Smooth muscle cell (in vitro differentiated cells): Measurements from ENCODE around the gene CRYBG3. TPM values are rescaled to one million over a fixed set of nuclear protein-coding genes. Genes with fewer than 3 reads are reported as not detected.

Experiments
- DNase-seq: peaks from one replicate; lab custom pipeline; 2025; ENCODE audit not compliant: unreplicated experiment; lab: John Stamatoyannopoulos, UW
- H2AFZ ChIP-seq: fragments of 200-600 bp; sonication (generic); 2 replicates; pipeline ENCODE4 v1.6.0; 2016; ENCODE audit warnings: antibody characterized with exemption, low read depth, mild to moderate bottlenecking
- H3F3A ChIP-seq: fragments of 200-600 bp; sonication (generic); 2 replicates; pipeline ENCODE4 v1.6.0; 2017; ENCODE audit warnings: antibody characterized with exemption, low read depth
- H3K27ac ChIP-seq: fragments of 200-600 bp; sonication (generic); 2 replicates; pipeline ENCODE4 v1.5.1; 2016; ENCODE audit warnings: low read depth, mild to moderate bottlenecking
- H3K27me3 ChIP-seq: fragments of 200-600 bp; sonication (generic); 2 replicates; pipeline ENCODE4 v1.6.1; 2016; ENCODE audit warnings: low read depth, mild to moderate bottlenecking
- H3K36me3 ChIP-seq: fragments of 200-600 bp; sonication (generic); 2 replicates; pipeline ENCODE4 v1.5.1; 2016; ENCODE audit warnings: low read depth
- H3K4me1 ChIP-seq: fragments of 200-600 bp; sonication (generic); 2 replicates; pipeline ENCODE4 v1.5.1; 2016; ENCODE audit warnings: low read depth
- H3K4me2 ChIP-seq: fragments of 200-600 bp; sonication (generic); 2 replicates; pipeline ENCODE4 v1.6.0; 2016; ENCODE audit warnings: mild to moderate bottlenecking
- H3K4me3 ChIP-seq: fragments of 200-600 bp; sonication (generic); 2 replicates; pipeline ENCODE4 v1.5.1; 2016; ENCODE audit warnings: mild to moderate bottlenecking
- H3K79me2 ChIP-seq: fragments of 200-600 bp; sonication (generic); 2 replicates; pipeline ENCODE4 v1.6.0; 2016; ENCODE audit warnings: low read depth, mild to moderate bottlenecking
- H3K9ac ChIP-seq: fragments of 200-600 bp; sonication (generic); 2 replicates; pipeline ENCODE4 v1.6.0; 2016; ENCODE audit warnings: low read depth
- H3K9me3 ChIP-seq: fragments of 200-600 bp; sonication (generic); replicated peaks from 2 replicates; pipeline ENCODE4 v1.5.1; 2016; ENCODE audit warnings: low read depth
- H4K20me1 ChIP-seq: fragments of 200-600 bp; sonication (generic); 2 replicates; pipeline ENCODE4 v1.6.0; 2016; ENCODE audit warnings: low read depth
- WGBS: methylation state at CpG from one replicate; pipeline ENCODE4 v1.1.7; 2016; ENCODE audit warnings: low lambda C conversion rate; 5-methylcytosine and 5-hydroxymethylcytosine counted together
- polyA plus RNA-seq: library from polyadenylated mRNA; unstranded; fragments of >200 nt; fragmentation: Nextera tagmentation; extraction: Ambion mirVana; gene quantifications from 2 replicates; pipeline ENCODE4 v1.2.1, GENCODE V29; 2016
- total RNA-seq: library from RNA; depleted of rRNA; stranded (reverse); fragments of >200 nt; gene quantifications from 2 replicates; pipeline ENCODE4 v1.2.3, GENCODE V29; 2014
- TF ChIP-seq, protein P1 (sequence below): fragments of 200-600 bp; sonication (generic); IDR thresholded peaks from 2 replicates; pipeline ENCODE4 v1.5.1; 2017; ENCODE audit warnings: borderline replicate concordance, mild to moderate bottlenecking, antibody characterized with exemption; ENCODE audit not compliant: insufficient read depth, poor library complexity, severe bottlenecking

Gene CRYBG3
- total and polyA plus RNA-seq, 2 experiments from 2014 or later, result 1.5 to 17.0 TPM

GRCh38 chr3:97863031-97863430 is 41.2 kb downstream of the CRYBG3 start:
- H3K9ac ChIP-seq, result no peak overlapping the region
- DNase-seq, result no peak
- no peaks in the 10 kb centered on the region for H3K9me3 ChIP-seq
- H3K27ac ChIP-seq, result no peak overlapping the region
- H3K27me3 ChIP-seq, result no peaks in the 10 kb centered on the region
- peaks cover under 1% of the 10 kb centered on the region for H3K79me2 ChIP-seq
- no peak overlapping the region for H3K4me2 ChIP-seq
- H3K36me3 ChIP-seq, result no peaks in the 10 kb centered on the region
- TF ChIP-seq, protein P1, sequence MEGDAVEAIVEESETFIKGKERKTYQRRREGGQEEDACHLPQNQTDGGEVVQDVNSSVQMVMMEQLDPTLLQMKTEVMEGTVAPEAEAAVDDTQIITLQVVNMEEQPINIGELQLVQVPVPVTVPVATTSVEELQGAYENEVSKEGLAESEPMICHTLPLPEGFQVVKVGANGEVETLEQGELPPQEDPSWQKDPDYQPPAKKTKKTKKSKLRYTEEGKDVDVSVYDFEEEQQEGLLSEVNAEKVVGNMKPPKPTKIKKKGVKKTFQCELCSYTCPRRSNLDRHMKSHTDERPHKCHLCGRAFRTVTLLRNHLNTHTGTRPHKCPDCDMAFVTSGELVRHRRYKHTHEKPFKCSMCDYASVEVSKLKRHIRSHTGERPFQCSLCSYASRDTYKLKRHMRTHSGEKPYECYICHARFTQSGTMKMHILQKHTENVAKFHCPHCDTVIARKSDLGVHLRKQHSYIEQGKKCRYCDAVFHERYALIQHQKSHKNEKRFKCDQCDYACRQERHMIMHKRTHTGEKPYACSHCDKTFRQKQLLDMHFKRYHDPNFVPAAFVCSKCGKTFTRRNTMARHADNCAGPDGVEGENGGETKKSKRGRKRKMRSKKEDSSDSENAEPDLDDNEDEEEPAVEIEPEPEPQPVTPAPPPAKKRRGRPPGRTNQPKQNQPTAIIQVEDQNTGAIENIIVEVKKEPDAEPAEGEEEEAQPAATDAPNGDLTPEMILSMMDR, result no peak
- 85% methylated on average over 1 of the region's 1 CpG for WGBS
- H2AFZ ChIP-seq, result no peak overlapping the region
- H3F3A ChIP-seq, result no peaks in the 10 kb centered on the region
- H3K4me3 ChIP-seq, result no peak overlapping the region
- H4K20me1 ChIP-seq, result peaks cover 26% of the 10 kb centered on the region
- H3K4me1 ChIP-seq, result no peaks in the 10 kb centered on the region

DNA sequence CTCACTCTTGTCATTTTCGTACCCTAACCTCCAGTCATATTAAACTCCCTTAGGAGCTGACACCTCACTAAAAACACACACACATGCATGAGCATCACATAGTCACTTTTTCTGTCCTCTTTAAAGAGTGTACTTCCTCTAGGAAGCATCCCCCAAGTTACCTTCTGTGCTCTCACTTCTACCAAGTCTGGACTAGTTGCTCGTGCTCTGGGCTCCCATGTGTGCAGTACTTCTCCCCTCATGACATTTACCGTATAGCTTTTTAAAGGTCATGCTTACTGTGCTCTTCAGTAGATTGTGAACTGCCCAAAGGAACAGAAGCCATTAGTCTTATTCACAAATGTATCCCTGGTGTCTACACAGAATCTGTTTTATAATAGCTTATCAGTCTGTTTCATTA is 42.0 kb downstream of the CRYBG3 start:
- Histone ChIP-seq H3K9me3 (no peaks in the 10 kb centered on the region), H3K36me3 (no peaks in the 10 kb centered on the region), H3K4me3 (no peak overlapping the region), H3K27ac (no peak overlapping the region), H3F3A (no peaks in the 10 kb centered on the region), H3K9ac (no peak overlapping the region), H3K4me1 (no peaks in the 10 kb centered on the region), H3K27me3 (no peaks in the 10 kb centered on the region), H2AFZ (no peak overlapping the region), H3K79me2 (no peaks in the 10 kb centered on the region), H4K20me1 (peaks cover 25% of the 10 kb centered on the region), H3K4me2 (no peak overlapping the region)
- TF ChIP-seq, protein P1, result no peak
- 97% methylated on average over 3 of the region's 3 CpGs for WGBS
- DNase-seq, result no peak

- 50% methylated on average over 3 of the region's 3 CpGs for WGBS
- H3K27me3 ChIP-seq, result no peaks in the 10 kb centered on the region
- peak overlapping the region; percentile 22 for H3K4me2 ChIP-seq
- H2AFZ ChIP-seq, result no peak overlapping the region
- H3K9me3 ChIP-seq, result no peaks in the 10 kb centered on the region
- H3F3A ChIP-seq, result peaks cover 10% of the 10 kb centered on the region
- H3K36me3 ChIP-seq, result no peaks in the 10 kb centered on the region
- peak overlapping the region; percentile 61 for H3K9ac ChIP-seq
- H3K4me3 ChIP-seq, result no peak overlapping the region
- TF ChIP-seq, protein P1, result no peak
- H3K4me1 ChIP-seq, result peaks cover 3% of the 10 kb centered on the region
- peak overlapping the region; percentile 85 for H3K27ac ChIP-seq
- H3K79me2 ChIP-seq, result no peaks in the 10 kb centered on the region
- no peak for DNase-seq
- no peaks in the 10 kb centered on the region for H4K20me1 ChIP-seq
Measured at GRCh38 chr3:97871186-97871585, 49.4 kb downstream of the CRYBG3 start.

GRCh38 chr3:97871801-97872524 is 50.2 kb downstream of the CRYBG3 start:
- Histone ChIP-seq H3K27ac (peak overlapping the region; percentile 85), H3K36me3 (no peaks in the 10 kb centered on the region), H4K20me1 (no peaks in the 10 kb centered on the region), H3K9me3 (no peaks in the 10 kb centered on the region), H3F3A (peaks cover 10% of the 10 kb centered on the region), H2AFZ (no peak overlapping the region), H3K4me2 (peak overlapping the region; percentile 22), H3K9ac (peak overlapping the region; percentile 61), H3K4me3 (no peak overlapping the region), H3K4me1 (peaks cover 3% of the 10 kb centered on the region), H3K27me3 (no peaks in the 10 kb centered on the region), H3K79me2 (no peaks in the 10 kb centered on the region)
- 31% methylated on average over 6 of the region's 6 CpGs for WGBS
- TF ChIP-seq, protein P1, result no peak
- DNase-seq, result no peak
